A549 (cell line): Measurements from ENCODE around the gene DBT. TPM values are rescaled to one million over a fixed set of nuclear protein-coding genes. Genes with fewer than 3 reads are reported as not detected.

Source experiments
- ATAC-seq, 2 experiments: fragments of 200-7000 bp in 1 of 2; fragments of >200 bp in 1 of 2; cut with Nextera tagmentation in 1 of 2; cut with Tn5 transposase in 1 of 2; 3 replicates each; pipeline versions ENCODE4 v1.8.0 to v1.9.1; 2018 to 2020; ENCODE audit warnings: mild to moderate bottlenecking in 1 of 2, moderate library complexity in 1 of 2
- CTCF ChIA-PET: fragments of 300-600 bp; sonication (Branson Sonifier 250); formaldehyde crosslinking; extraction: SDS; loops from one replicate; lab custom pipeline; 2021; ENCODE audit warnings: antibody characterized with exemption, inconsistent platforms; lab: Yijun Ruan, JAX
- POLR2A ChIA-PET: fragments of 350-600 bp; formaldehyde crosslinking; extraction: SDS; loops from one replicate; lab custom pipeline; 2021; ENCODE audit warnings: antibody characterized with exemption, inconsistent platforms; lab: Yijun Ruan, JAX
- DNase-seq, 2 experiments: peaks; one replicate each; pipeline versions ENCODE4 v3.0.0 to v3.0.0-alpha.2; 2011 to 2016; ENCODE audit warnings: low read depth in 1 of 2, low spot score in 1 of 2
- FAIRE-seq: peaks from 2 replicates; lab custom pipeline; 2011; peaks lifted over from hg19 to GRCh38; lab: Jason Lieb, UNC
- H3K27ac ChIP-seq, 2 experiments: fragments of >200 bp; sonication (Bioruptor Twin); formaldehyde crosslinking; 3 replicates each; pipeline ENCODE4 v1.5.1; 2016 to 2017
- H3K4me1 ChIP-seq: fragments of >200 bp; sonication (Bioruptor Twin); formaldehyde crosslinking; 3 replicates; pipeline ENCODE4 v1.6.1; 2016
- H3K4me2 ChIP-seq: fragments of >200 bp; sonication (Bioruptor Twin); formaldehyde crosslinking; 3 replicates; pipeline ENCODE4 v1.6.1; 2016
- H3K4me3 ChIP-seq: fragments of >200 bp; sonication (Bioruptor Twin); formaldehyde crosslinking; 3 replicates; pipeline ENCODE4 v1.5.1; 2016
- H3K9me3 ChIP-seq: fragments of >200 bp; sonication (Bioruptor Twin); formaldehyde crosslinking; 3 replicates; pipeline ENCODE4 v1.6.1; 2016
- ATOH8 ChIP-seq: fragments of 250-450 bp; sonication (Bioruptor Pico); IDR thresholded peaks from 2 replicates; pipeline ENCODE4 v1.5.0; 2020; ENCODE audit warnings: low read depth, mild to moderate bottlenecking, moderate library complexity
- BHLHE40 ChIP-seq: IDR thresholded peaks from 2 replicates; pipeline ENCODE4 v1.6.1; 2012; ENCODE audit warnings: low read depth, low read length, inconsistent platforms
- CBX2 ChIP-seq: fragments of 200-600 bp; sonication (generic); IDR thresholded peaks from 2 replicates; pipeline ENCODE4 v1.6.1; 2016; ENCODE audit warnings: low read depth, mild to moderate bottlenecking, borderline replicate concordance
- CBX8 ChIP-seq: fragments of 200-600 bp; sonication (generic); IDR thresholded peaks from 2 replicates; pipeline ENCODE4 v1.6.1; 2016
- CHD4 ChIP-seq: fragments of 200-600 bp; sonication (generic); IDR thresholded peaks from 2 replicates; pipeline ENCODE4 v1.6.1; 2016; ENCODE audit warnings: antibody characterized with exemption, mild to moderate bottlenecking, borderline replicate concordance
- CTCF ChIP-seq: fragments of >200 bp; sonication (Bioruptor Twin); formaldehyde crosslinking; IDR thresholded peaks from 3 replicates; pipeline ENCODE4 v1.5.1; 2016
- E2F6 ChIP-seq: IDR thresholded peaks from 2 replicates; pipeline ENCODE4 v1.6.1; 2012; ENCODE audit warnings: low read depth, borderline replicate concordance
- EHF ChIP-seq: fragments of 250-450 bp; sonication (Bioruptor Pico); IDR thresholded peaks from 2 replicates; pipeline ENCODE4 v1.5.0; 2020; ENCODE audit warnings: mild to moderate bottlenecking
- EHMT2 ChIP-seq: fragments of 200-600 bp; sonication (generic); IDR thresholded peaks from 2 replicates; pipeline ENCODE4 v1.6.1; 2016; ENCODE audit warnings: antibody characterized with exemption, low read depth, mild to moderate bottlenecking, moderate library complexity
- EP300 ChIP-seq, 2 experiments: fragments of >200 bp; sonication (Bioruptor Twin); formaldehyde crosslinking; IDR thresholded peaks; 2 replicates in 1 of 2; 3 replicates in 1 of 2; pipeline ENCODE4 v1.6.1; 2016 to 2017
- ESRRA ChIP-seq: fragments of 150-350 bp; IDR thresholded peaks from 2 replicates; pipeline ENCODE4 v1.6.1; 2014; ENCODE audit warnings: mild to moderate bottlenecking, low read length, borderline replicate concordance
- FOSL2 ChIP-seq, 2 experiments: fragments of 450-650 bp in 1 of 2; fragments of >200 bp in 1 of 2; sonication (Bioruptor Twin) in 1 of 2; formaldehyde crosslinking; IDR thresholded peaks; 2 replicates each; pipeline versions ENCODE4 v1.5.0 to v1.6.1; 2016 to 2020; ENCODE audit warnings: mild to moderate bottlenecking in 1 of 2, moderate library complexity in 1 of 2
- GATA3 ChIP-seq: IDR thresholded peaks from 2 replicates; pipeline ENCODE4 v1.6.1; 2012; ENCODE audit warnings: borderline replicate concordance
- HDAC2 ChIP-seq: fragments of 200-600 bp; sonication (generic); IDR thresholded peaks from 2 replicates; pipeline ENCODE4 v1.6.1; 2016
- HES2 ChIP-seq: fragments of >200 bp; sonication (Bioruptor Twin); formaldehyde crosslinking; IDR thresholded peaks from 2 replicates; pipeline ENCODE4 v1.6.1; 2016
- HOXA7 ChIP-seq: fragments of 250-450 bp; sonication (Bioruptor Pico); IDR thresholded peaks from 2 replicates; pipeline ENCODE4 v1.5.0; 2020; ENCODE audit warnings: mild to moderate bottlenecking, moderate library complexity
- HOXB5 ChIP-seq: fragments of 250-450 bp; sonication (Bioruptor Pico); IDR thresholded peaks from 2 replicates; pipeline ENCODE4 v1.5.0; 2020; ENCODE audit warnings: mild to moderate bottlenecking, moderate library complexity
- KDM5A ChIP-seq: fragments of 200-600 bp; sonication (generic); IDR thresholded peaks from 2 replicates; pipeline ENCODE4 v1.6.1; 2016; ENCODE audit warnings: antibody characterized with exemption, mild to moderate bottlenecking
- MAX ChIP-seq: IDR thresholded peaks from 2 replicates; pipeline ENCODE4 v1.6.1; 2012
- NFE2L2 ChIP-seq: fragments of 150-350 bp; conservative IDR thresholded peaks from 2 replicates; pipeline ENCODE4 v1.6.1; 2014; ENCODE audit warnings: low read length
- NPAS2 ChIP-seq: fragments of 250-450 bp; sonication (Bioruptor Pico); IDR thresholded peaks from 2 replicates; pipeline ENCODE4 v1.8.0; 2022; ENCODE audit warnings: mild to moderate bottlenecking, moderate library complexity, borderline replicate concordance
- NR3C1 ChIP-seq: fragments of >200 bp; sonication (Bioruptor Twin); formaldehyde crosslinking; IDR thresholded peaks from 3 replicates; pipeline ENCODE4 v1.6.1; 2017
- PBX3 ChIP-seq: IDR thresholded peaks from 2 replicates; pipeline ENCODE4 v1.6.1; 2012
- PHF8 ChIP-seq: fragments of 200-600 bp; sonication (generic); IDR thresholded peaks from 2 replicates; pipeline ENCODE4 v1.6.1; 2016; ENCODE audit warnings: low read depth, mild to moderate bottlenecking, antibody characterized with exemption, moderate library complexity, borderline replicate concordance
- POLR2AphosphoS2 ChIP-seq: conservative IDR thresholded peaks from 2 replicates; pipeline ENCODE4 v1.6.1; 2012; ENCODE audit warnings: low read length, improper control_type of control experiment, inconsistent platforms
- RAD21 ChIP-seq, 2 experiments: fragments of >200 bp in 1 of 2; sonication (Bioruptor Twin) in 1 of 2; formaldehyde crosslinking in 1 of 2; IDR thresholded peaks in 1 of 2; conservative IDR thresholded peaks in 1 of 2; 2 replicates in 1 of 2; 3 replicates in 1 of 2; pipeline ENCODE4 v1.6.1; 2012 to 2018; ENCODE audit warnings: inconsistent platforms in 1 of 2
- RNF2 ChIP-seq: fragments of 200-600 bp; sonication (generic); IDR thresholded peaks from 2 replicates; pipeline ENCODE4 v1.6.1; 2016; ENCODE audit warnings: low read depth, mild to moderate bottlenecking, antibody characterized with exemption, moderate library complexity, borderline replicate concordance
- SMC3 ChIP-seq: fragments of >200 bp; sonication (Bioruptor Twin); formaldehyde crosslinking; IDR thresholded peaks from 3 replicates; pipeline ENCODE4 v1.6.1; 2018; ENCODE audit warnings: inconsistent platforms
- USF2 ChIP-seq: fragments of 450-650 bp; IDR thresholded peaks from 2 replicates; pipeline ENCODE4 v1.6.1; 2014; ENCODE audit warnings: antibody characterized with exemption
- ZNF302 ChIP-seq: fragments of 250-450 bp; sonication (Bioruptor Pico); IDR thresholded peaks from 2 replicates; pipeline ENCODE4 v1.9.0; 2021; ENCODE audit warnings: inconsistent platforms, mild to moderate bottlenecking, moderate library complexity
- WGBS: methylation state at CpG from one replicate; pipeline ENCODE4 v1.1.6; 2017; ENCODE audit errors: missing lambda C conversion rate; 5-methylcytosine and 5-hydroxymethylcytosine counted together
- polyA plus RNA-seq, 4 experiments: library from polyadenylated mRNA; depleted of rRNA in 3 of 4; stranded (reverse); fragments of >200 nt; fragmentation: RNase III in 1 of 4; extraction: RNeasy Plus Mini Kit Qiagen cat#74134 plus additional on column Dnase treatment in 1 of 4; gene quantifications; 2 replicates in 3 of 4; 3 replicates in 1 of 4; pipeline ENCODE4 v1.2.3, GENCODE V29; 2011 to 2017

The DBT gene
- polyA plus RNA-seq, 2 of the 4 experiments (the other 2 are of a cell fraction): 3.6 to 8.7 TPM

GRCh38 chr1:100239961-100240360, 9.7 kb downstream of the DBT start:
- ChIA-PET CTCF (no interaction called here), POLR2A (interaction anchor here (0.7 kb wide), 1 partner anchor 317 kb away, joined by 3 read pairs; no protein-coding TSS in a partner anchor)
- H3K4me3 ChIP-seq: no peak overlapping the region
- ATAC-seq (no peak), FAIRE-seq (no peak), DNase-seq (no peak)
- no peak overlapping the region for H3K4me2 ChIP-seq
- TF ChIP-seq RAD21 (conservative IDR thresholded peaks at IDR 0.05 in 1 of 2, IDR thresholded peaks at IDR 0.05 in 1 of 2): no peak
- TF ChIP-seq POLR2AphosphoS2: no peak
- TF ChIP-seq SMC3: no peak
- TF ChIP-seq ZNF302 (CRISPR knock-in tag): no peak
- TF ChIP-seq NPAS2: no peak
- H3K4me1 ChIP-seq: no peaks in the 10 kb centered on the region
- no peaks in the 10 kb centered on the region for H3K9me3 ChIP-seq
- no peak overlapping the region for H3K27ac ChIP-seq

GRCh38 chr1:100237091-100237490, 12.5 kb downstream of the DBT start:
- TF ChIP-seq NR3C1 (no peak), E2F6 (no peak), RNF2 (no peak), POLR2AphosphoS2 (no peak), CTCF (no peak), CBX2 (no peak), FOSL2 (IDR thresholded peaks at IDR 0.05) (no peak), FOSL2 (CRISPR knock-in tag; IDR thresholded peaks at IDR 0.05) (no peak), HOXB5 (CRISPR knock-in tag) (no peak), KDM5A (no peak), RAD21 (conservative IDR thresholded peaks at IDR 0.05 in 1 of 2, IDR thresholded peaks at IDR 0.05 in 1 of 2) (no peak), HOXA7 (CRISPR knock-in tag) (no peak), SMC3 (no peak), EHMT2 (no peak), CHD4 (no peak), GATA3 (no peak), ATOH8 (no peak), HDAC2 (no peak), PHF8 (no peak), BHLHE40 (no peak)
- POLR2A ChIA-PET: no interaction called here
- FAIRE-seq: no peak

GRCh38 chr1:100234432-100234831, 15.2 kb downstream of the DBT start:
- H3K27ac ChIP-seq: no peak overlapping the region
- H3K4me3 ChIP-seq: no peak overlapping the region
- WGBS: 96% methylated on average over 1 of the region's 1 CpG
- no peak for DNase-seq
- no peaks in the 10 kb centered on the region for H3K4me1 ChIP-seq
- POLR2A ChIA-PET: no interaction called here
- no peak for FAIRE-seq
- CTCF ChIA-PET: no interaction called here
- H3K4me2 ChIP-seq: no peak overlapping the region
- H3K9me3 ChIP-seq: no peaks in the 10 kb centered on the region
- no peak for ATAC-seq
- no peak for TF ChIP-seq CBX8
- no peak for TF ChIP-seq HES2
- TF ChIP-seq EHF (CRISPR knock-in tag): no peak
- no peak for TF ChIP-seq EP300 (IDR thresholded peaks at IDR 0.05)
- no peak for TF ChIP-seq ESRRA
- no peak for TF ChIP-seq PBX3
- TF ChIP-seq SMC3: no peak
- no peak for TF ChIP-seq NFE2L2
- TF ChIP-seq MAX: no peak
- no peak for TF ChIP-seq HOXA7 (CRISPR knock-in tag)
- TF ChIP-seq USF2: no peak

More at GRCh38 chr1:100237091-100237490, 12.5 kb downstream of the DBT start:
- no peak overlapping the region for H3K4me2 ChIP-seq
- 86% methylated on average over 3 of the region's 3 CpGs for WGBS
- H3K4me1 ChIP-seq: no peaks in the 10 kb centered on the region
- CTCF ChIA-PET: no interaction called here
- ATAC-seq (no peak), DNase-seq (no peak)
- no peak overlapping the region for H3K27ac ChIP-seq
- H3K9me3 ChIP-seq: no peaks in the 10 kb centered on the region
- H3K4me3 ChIP-seq: no peak overlapping the region
